Measurements from ENCODE around the gene PTPRN2.
"Not testable (repeated sequence)": the region's sequence is repeated elsewhere in the genome, so short reads cannot be mapped to it uniquely, and the experiment has no call there.

Gene PTPRN2

GRCh38 chr7:157493017-157493416, 1094.6 kb downstream of the PTPRN2 start:
- no peak for DNase-seq (ENCODE audit: low read depth)

GRCh38 chr7:157490465-157490912, 1097.1 kb downstream of the PTPRN2 start:
- DNase-seq (ENCODE audit: low read depth), result no peak

GRCh38 chr7:157489870-157490269, 1097.8 kb downstream of the PTPRN2 start:
- not testable (repeated sequence) for DNase-seq (ENCODE audit: low read depth)
